HEK293T (cell line): ENCODE measurements around the gene MYDGF.

Experiments used
- CTCF ChIA-PET: fragments of 350-600 bp; formaldehyde crosslinking; extraction: SDS; loops from one replicate; lab custom pipeline; 2021; ENCODE audit warnings: antibody characterized with exemption, inconsistent platforms; lab: Yijun Ruan, JAX
- POLR2A ChIA-PET: fragments of 350-600 bp; formaldehyde crosslinking; extraction: SDS; loops from one replicate; lab custom pipeline; 2020; ENCODE audit warnings: antibody characterized with exemption, inconsistent platforms; lab: Yijun Ruan, JAX
- DNase-seq: peaks from one replicate; pipeline ENCODE4 v3.0.0; 2012; ENCODE audit warnings: mixed read lengths; ENCODE audit errors: extremely low spot score
- ARNT ChIP-seq: fragments of 450-650 bp; IDR thresholded peaks from 2 replicates; pipeline ENCODE4 v1.6.1; 2017; ENCODE audit warnings: mild to moderate bottlenecking
- BHLHE40 ChIP-seq: fragments of 450-650 bp; IDR thresholded peaks from 2 replicates; pipeline ENCODE4 v1.6.1; 2016; ENCODE audit warnings: mild to moderate bottlenecking, moderate library complexity, borderline replicate concordance
- CTBP1 ChIP-seq: fragments of 450-650 bp; IDR thresholded peaks from 2 replicates; pipeline ENCODE4 v1.6.1; 2016; ENCODE audit warnings: borderline replicate concordance
- ELF4 ChIP-seq: fragments of 450-650 bp; IDR thresholded peaks from 2 replicates; pipeline ENCODE4 v1.6.1; 2017; ENCODE audit warnings: antibody characterized with exemption
- FOXA1 ChIP-seq: fragments of 450-650 bp; IDR thresholded peaks from 2 replicates; pipeline ENCODE4 v1.6.1; 2016; ENCODE audit warnings: mild to moderate bottlenecking
- FOXK2 ChIP-seq: fragments of 450-650 bp; IDR thresholded peaks from 2 replicates; pipeline ENCODE4 v1.6.1; 2016; ENCODE audit warnings: mild to moderate bottlenecking
- FOXM1 ChIP-seq: fragments of 450-650 bp; IDR thresholded peaks from 2 replicates; pipeline ENCODE4 v1.6.1; 2017; ENCODE audit warnings: mild to moderate bottlenecking, borderline replicate concordance
- HDGF ChIP-seq: fragments of 450-650 bp; IDR thresholded peaks from 2 replicates; pipeline ENCODE4 v1.6.1; 2017; ENCODE audit warnings: antibody characterized with exemption, borderline replicate concordance
- L3MBTL2 ChIP-seq: fragments of 450-650 bp; conservative IDR thresholded peaks from 2 replicates; pipeline ENCODE4 v1.6.1; 2016; ENCODE audit warnings: mild to moderate bottlenecking
- LEF1 ChIP-seq: fragments of 450-650 bp; IDR thresholded peaks from 2 replicates; pipeline ENCODE4 v1.6.1; 2017; ENCODE audit warnings: mild to moderate bottlenecking, borderline replicate concordance
- NFRKB ChIP-seq: fragments of 450-650 bp; IDR thresholded peaks from 2 replicates; pipeline ENCODE4 v1.6.1; 2016; ENCODE audit warnings: mild to moderate bottlenecking, moderate library complexity
- PKNOX1 ChIP-seq: fragments of 450-650 bp; IDR thresholded peaks from 2 replicates; pipeline ENCODE4 v1.6.1; 2016
- SP1 ChIP-seq: fragments of 450-650 bp; IDR thresholded peaks from 2 replicates; pipeline ENCODE4 v1.6.1; 2017
- SUZ12 ChIP-seq: fragments of 450-650 bp; IDR thresholded peaks from 2 replicates; pipeline ENCODE4 v1.6.1; 2016; ENCODE audit warnings: mild to moderate bottlenecking
- TARDBP ChIP-seq: fragments of 450-650 bp; IDR thresholded peaks from 2 replicates; pipeline ENCODE4 v1.6.1; 2016
- ZNF384 ChIP-seq: fragments of 450-650 bp; IDR thresholded peaks from 2 replicates; pipeline ENCODE4 v1.6.1; 2016

The MYDGF gene

DNA sequence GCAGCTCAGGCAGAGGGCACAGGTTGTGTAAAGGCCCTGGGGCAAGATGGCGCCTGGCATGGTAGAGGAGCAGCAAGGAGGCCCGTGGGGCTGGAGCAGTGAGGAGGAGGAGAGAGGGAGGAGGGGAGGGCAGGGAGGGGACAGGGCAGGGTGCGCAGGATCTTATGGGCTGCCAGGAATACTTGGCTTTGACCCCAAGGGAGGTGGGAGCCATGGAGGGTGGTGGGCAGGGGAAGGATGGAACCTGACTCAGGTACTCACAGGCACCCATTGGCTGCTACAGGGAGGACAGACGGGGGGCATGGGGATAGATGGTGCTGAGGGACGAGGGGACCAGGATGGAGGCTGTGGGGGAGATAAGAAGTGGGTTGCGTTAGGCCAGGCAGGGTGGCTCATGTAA, 27.5 kb downstream of the MYDGF start:
- TF ChIP-seq SUZ12 (no peak), TARDBP (no peak), ZNF384 (no peak)
- ChIA-PET POLR2A (no interaction called here), CTCF (interaction anchor here (0.7 kb wide), 1 partner anchor 76 kb away, joined by 3 read pairs; no protein-coding TSS in a partner anchor)
- DNase-seq = no peak

GRCh38 chr19:4641132-4641531, 29.0 kb downstream of the MYDGF start:
- POLR2A ChIA-PET = no interaction called here
- TF ChIP-seq FOXA1 = no peak
- TF ChIP-seq CTBP1 = no peak
- no peak for TF ChIP-seq ZNF384
- TF ChIP-seq SUZ12 = no peak
- TF ChIP-seq HDGF = no peak
- TF ChIP-seq PKNOX1 = no peak
- TF ChIP-seq ARNT = no peak
- no peak for TF ChIP-seq SP1
- no peak for TF ChIP-seq TARDBP
- no peak for TF ChIP-seq BHLHE40
- no peak for TF ChIP-seq FOXM1
- no peak for TF ChIP-seq ELF4
- CTCF ChIA-PET = interaction anchor here (1.0 kb wide), 1 partner anchor 74 kb away, joined by 4 read pairs; no protein-coding TSS in a partner anchor
- DNase-seq = no peak

- POLR2A ChIA-PET = no interaction called here
- TF ChIP-seq FOXK2 = no peak
- TF ChIP-seq CTBP1 = no peak
- no peak for TF ChIP-seq FOXA1
- TF ChIP-seq ARNT = no peak
- TF ChIP-seq BHLHE40 = no peak
- no peak for TF ChIP-seq HDGF
- no peak for TF ChIP-seq ZNF384
- no peak for TF ChIP-seq PKNOX1
- TF ChIP-seq LEF1 = no peak
- CTCF ChIA-PET = interaction anchor here (1.0 kb wide), 1 partner anchor 73 kb away, joined by 4 read pairs; no protein-coding TSS in a partner anchor
- DNase-seq = no peak
Measured at GRCh38 chr19:4640247-4641000, 29.7 kb downstream of the MYDGF start.

DNA sequence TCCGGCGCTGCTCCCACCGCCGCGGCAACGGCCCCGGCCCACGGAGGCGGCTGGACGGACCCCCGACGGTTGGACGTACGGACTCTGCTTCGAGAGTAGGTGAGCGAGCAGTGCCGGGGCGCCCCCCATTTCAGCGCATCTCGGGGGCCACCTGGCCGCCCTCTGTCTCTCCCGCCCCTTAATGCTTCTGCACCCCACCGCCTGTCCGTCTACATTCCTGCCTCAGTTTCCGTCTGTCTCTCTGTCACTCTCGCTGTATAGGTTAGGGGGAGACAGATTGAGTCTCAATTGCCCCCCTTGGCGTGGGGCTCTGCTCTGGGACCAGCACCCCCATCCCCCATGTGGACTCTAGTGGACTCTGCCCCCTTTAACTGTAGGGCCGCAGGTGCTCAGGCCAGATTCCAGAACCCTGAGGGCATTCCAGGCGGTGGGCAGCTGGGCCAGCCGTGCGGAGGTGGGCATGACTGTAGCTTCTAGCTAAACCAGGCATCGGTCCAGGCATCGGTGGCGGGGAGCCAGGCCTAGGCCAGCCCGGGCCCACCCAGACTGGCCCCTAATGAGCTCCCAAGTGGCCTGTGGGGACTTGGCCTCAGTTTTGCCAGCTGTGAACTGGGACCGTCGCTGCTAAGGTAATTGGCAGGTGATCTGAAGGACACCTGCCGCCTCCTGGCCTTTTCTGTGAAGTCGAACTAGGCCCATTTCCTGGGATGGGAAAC, 30.5 kb downstream of the MYDGF start:
- no peak for TF ChIP-seq LEF1
- no peak for TF ChIP-seq SUZ12
- TF ChIP-seq NFRKB = no peak
- no peak for TF ChIP-seq TARDBP
- TF ChIP-seq FOXM1 = no peak
- TF ChIP-seq BHLHE40 = no peak
- TF ChIP-seq ELF4 = no peak
- TF ChIP-seq CTBP1 = no peak
- no peak for TF ChIP-seq ZNF384
- no peak for TF ChIP-seq PKNOX1
- TF ChIP-seq SP1 = no peak
- TF ChIP-seq L3MBTL2 = no peak
- no peak for TF ChIP-seq HDGF
- TF ChIP-seq ARNT = no peak
- no peak for TF ChIP-seq FOXK2
- TF ChIP-seq FOXA1 = no peak
- ChIA-PET POLR2A (no interaction called here), CTCF (no interaction called here)
- no peak for DNase-seq

GRCh38 chr19:4638828-4639530, 31.2 kb downstream of the MYDGF start, which contains the start of gene TNFAIP8L1:
TNFAIP8L1 (plus strand) TSS chr19:4639516; CDS start chr19:4651870, 12,354 bp downstream.
- CTCF ChIA-PET = interaction anchor here (0.6 kb wide), 1 partner anchor 13 kb away, joined by 3 read pairs; no protein-coding TSS in a partner anchor
- DNase-seq = peak; percentile 100
- TF ChIP-seq PKNOX1 (no peak), HDGF (no peak), ZNF384 (no peak), FOXM1 (peak; percentile 92)
- POLR2A ChIA-PET = no interaction called here
